HepG2 (cell line): ENCODE data around the gene IWS1. TPM values are rescaled to one million over a fixed set of nuclear protein-coding genes. Genes with fewer than 3 reads are reported as not detected.

Experiments
- BRCA1 ChIP-seq: sonication (generic); formaldehyde crosslinking; IDR thresholded peaks from 2 replicates; pipeline ENCODE4 v1.4.0; 2020; ENCODE audit warnings: missing genetic modification reagents
- EZH2 ChIP-seq: conservative IDR thresholded peaks from 2 replicates; pipeline ENCODE4 v1.6.1; 2012; ENCODE audit warnings: mild to moderate bottlenecking, low read depth, low read length, moderate library complexity
- IKZF4 ChIP-seq: sonication (generic); formaldehyde crosslinking; IDR thresholded peaks from 2 replicates; pipeline ENCODE4 v1.5.1; 2020; ENCODE audit warnings: borderline replicate concordance, mild to moderate bottlenecking, low read depth, missing genetic modification reagents; ENCODE audit errors: not compliant biosample characterization
- MED1 ChIP-seq: sonication (generic); formaldehyde crosslinking; IDR thresholded peaks from 2 replicates; pipeline ENCODE4 v1.4.0; 2020; ENCODE audit warnings: missing genetic modification reagents
- NFAT5 ChIP-seq: sonication (generic); formaldehyde crosslinking; IDR thresholded peaks from 2 replicates; pipeline ENCODE4 v1.4.0; 2020; ENCODE audit warnings: missing genetic modification reagents
- NFE2L1 ChIP-seq: sonication (generic); formaldehyde crosslinking; IDR thresholded peaks from 2 replicates; pipeline ENCODE4 v1.4.0; 2020; ENCODE audit warnings: missing genetic modification reagents, mild to moderate bottlenecking, borderline replicate concordance
- NFRKB ChIP-seq: fragments of 450-650 bp; IDR thresholded peaks from 2 replicates; pipeline ENCODE4 v1.6.1; 2017
- PAWR ChIP-seq: sonication (generic); formaldehyde crosslinking; IDR thresholded peaks from 2 replicates; pipeline ENCODE4 v1.4.0; 2020; ENCODE audit warnings: missing genetic modification reagents, mild to moderate bottlenecking, borderline replicate concordance
- POLR2A ChIP-seq, 2 experiments: IDR thresholded peaks; 2 replicates each; pipeline ENCODE4 v1.6.1; 2011; ENCODE audit warnings: low read depth in 2 of 2, low read length in 2 of 2, mild to moderate bottlenecking in 1 of 2, moderate library complexity in 1 of 2; ENCODE audit not compliant: insufficient read depth in 1 of 2
- RBM22 ChIP-seq: fragments of 200-400 bp; formaldehyde crosslinking; optimal IDR thresholded peaks from 2 replicates; pipeline ENCODE3; 2017; ENCODE audit warnings: mild to moderate bottlenecking, low read length, moderate library complexity
- ZMYM4 ChIP-seq: sonication (generic); formaldehyde crosslinking; IDR thresholded peaks from 2 replicates; pipeline ENCODE4 v1.8.1; 2023; ENCODE audit warnings: mild to moderate bottlenecking, missing genetic modification reagents
- ZNF362 ChIP-seq: sonication (generic); formaldehyde crosslinking; IDR thresholded peaks from 2 replicates; pipeline ENCODE4 v1.4.0; 2020; ENCODE audit warnings: missing genetic modification reagents, mild to moderate bottlenecking, borderline replicate concordance
- ZNF431 ChIP-seq: sonication (generic); formaldehyde crosslinking; IDR thresholded peaks from 2 replicates; pipeline ENCODE4 v1.9.0; 2022; ENCODE audit warnings: missing genetic modification reagents, low read depth, mild to moderate bottlenecking, borderline replicate concordance
- ZNF512 ChIP-seq: sonication (generic); formaldehyde crosslinking; IDR thresholded peaks from 2 replicates; pipeline ENCODE4 v1.4.0; 2020; ENCODE audit warnings: mild to moderate bottlenecking, missing genetic modification reagents
- ZNF781 ChIP-seq: sonication (generic); formaldehyde crosslinking; IDR thresholded peaks from 2 replicates; pipeline ENCODE4 v1.5.1; 2020; ENCODE audit warnings: borderline replicate concordance, mild to moderate bottlenecking, missing genetic modification reagents; ENCODE audit errors: not compliant biosample characterization
- polyA plus RNA-seq, 8 experiments: library from polyadenylated mRNA; depleted of rRNA in 3 of 8; stranded (reverse) in 7 of 8; unstranded in 1 of 8; fragments of >200 nt; fragmentation: Illumina TruSeq in 4 of 8; extraction: Trizol in 4 of 8; gene quantifications; 2 replicates each; pipeline versions ENCODE4 v1.2.1 to v1.2.3, GENCODE V29; 2011 to 2016; ENCODE audit warnings: low read depth in 4 of 8, missing spikeins in 1 of 8, mixed read lengths in 1 of 8; ENCODE audit not compliant: insufficient read depth in 1 of 8
- total RNA-seq, 5 experiments: library from RNA; depleted of rRNA; stranded (reverse); fragments of >200 nt; fragmentation: Illumina TruSeq; extraction: Trizol; gene quantifications; 2 replicates each; pipeline ENCODE4 v1.2.3, GENCODE V29; 2016; ENCODE audit warnings: low read depth in 1 of 5
- TF ChIP-seq, protein P1 (sequence below): sonication (generic); formaldehyde crosslinking; IDR thresholded peaks from 2 replicates; pipeline ENCODE4 v1.8.1; 2022; ENCODE audit warnings: mild to moderate bottlenecking, missing genetic modification reagents
- TF ChIP-seq, protein P2 (sequence below): IDR thresholded peaks from 2 replicates; pipeline ENCODE4 v1.6.1; 2016; ENCODE audit warnings: control low read depth

Gene IWS1
- total and polyA plus RNA-seq, 2 of the 13 experiments (the other 11 are each of a cell fraction or from before 2014, with no cell fraction given): 28.9 to 62.3 TPM

- TF ChIP-seq ZNF362 (CRISPR knock-in tag) (no peak), ZNF431 (CRISPR knock-in tag) (peak; percentile 77), POLR2A (IDR thresholded peaks at IDR 0.05; ENCODE audit: insufficient read depth in 1 of 2, low read depth in 2 of 2, low read length in 2 of 2) (peak; percentile 70 to 95), ZMYM4 (CRISPR knock-in tag) (peak; percentile 79), NFE2L1 (CRISPR knock-in tag) (no peak), ZNF781 (peak; percentile 91), NFAT5 (CRISPR knock-in tag) (0 out of 2 replicates have a peak, but pooled peaks have one; percentile 38), RBM22 (no peak), ZNF512 (CRISPR knock-in tag) (0 out of 2 replicates have a peak, but pooled peaks have one; percentile 43), BRCA1 (CRISPR knock-in tag) (no peak; the same call in 1 of the 2 replicates), PAWR (CRISPR knock-in tag) (no peak), EZH2 (no peak), IKZF4 (peak; percentile 86), MED1 (CRISPR knock-in tag) (no peak; the same call in 1 of the 2 replicates), NFRKB (peak; percentile 57; the same call in 1 of the 2 replicates)
- TF ChIP-seq, protein P1, sequence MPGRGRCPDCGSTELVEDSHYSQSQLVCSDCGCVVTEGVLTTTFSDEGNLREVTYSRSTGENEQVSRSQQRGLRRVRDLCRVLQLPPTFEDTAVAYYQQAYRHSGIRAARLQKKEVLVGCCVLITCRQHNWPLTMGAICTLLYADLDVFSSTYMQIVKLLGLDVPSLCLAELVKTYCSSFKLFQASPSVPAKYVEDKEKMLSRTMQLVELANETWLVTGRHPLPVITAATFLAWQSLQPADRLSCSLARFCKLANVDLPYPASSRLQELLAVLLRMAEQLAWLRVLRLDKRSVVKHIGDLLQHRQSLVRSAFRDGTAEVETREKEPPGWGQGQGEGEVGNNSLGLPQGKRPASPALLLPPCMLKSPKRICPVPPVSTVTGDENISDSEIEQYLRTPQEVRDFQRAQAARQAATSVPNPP (CRISPR knock-in tag): peak; percentile 64; the same call in 1 of the 2 replicates
- TF ChIP-seq, protein P2, sequence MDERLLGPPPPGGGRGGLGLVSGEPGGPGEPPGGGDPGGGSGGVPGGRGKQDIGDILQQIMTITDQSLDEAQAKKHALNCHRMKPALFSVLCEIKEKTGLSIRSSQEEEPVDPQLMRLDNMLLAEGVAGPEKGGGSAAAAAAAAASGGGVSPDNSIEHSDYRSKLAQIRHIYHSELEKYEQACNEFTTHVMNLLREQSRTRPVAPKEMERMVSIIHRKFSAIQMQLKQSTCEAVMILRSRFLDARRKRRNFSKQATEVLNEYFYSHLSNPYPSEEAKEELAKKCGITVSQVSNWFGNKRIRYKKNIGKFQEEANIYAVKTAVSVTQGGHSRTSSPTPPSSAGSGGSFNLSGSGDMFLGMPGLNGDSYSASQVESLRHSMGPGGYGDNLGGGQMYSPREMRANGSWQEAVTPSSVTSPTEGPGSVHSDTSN (CRISPR knock-in tag): no peak
Measured at GRCh38 chr2:127526132-127527000, at the start of gene IWS1 (continued).
